GM12801 (cell line): ENCODE data around the gene PPAN.

Experiments used
- TF ChIP-seq, protein P1 (sequence below): IDR thresholded peaks from one replicate; pipeline ENCODE4 v1.5.1; 2011; ENCODE audit warnings: control low read depth; ENCODE audit not compliant: insufficient read length; ENCODE audit errors: extremely low read depth

PPAN gene

DNA sequence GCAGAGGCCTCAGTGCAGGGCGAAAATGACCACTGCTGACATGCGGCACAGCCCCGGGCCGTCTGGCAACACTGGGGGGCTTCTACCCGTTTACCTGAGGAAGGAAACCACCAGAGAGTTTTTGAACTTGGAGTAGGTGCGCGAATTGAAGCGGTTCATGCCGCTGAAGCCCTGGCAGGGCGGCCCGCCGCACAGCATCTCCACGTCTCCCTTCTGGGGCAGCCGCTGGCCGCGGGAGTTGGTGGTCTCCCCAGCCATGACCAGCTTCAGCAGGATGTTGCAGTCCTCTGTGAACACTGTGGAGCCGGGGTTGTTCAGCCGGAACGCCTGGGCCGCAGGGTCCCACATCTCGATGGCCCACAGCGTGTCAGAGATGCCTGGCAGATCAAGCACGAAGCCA is 33.8 kb downstream of the PPAN start:
- TF ChIP-seq, protein P1, sequence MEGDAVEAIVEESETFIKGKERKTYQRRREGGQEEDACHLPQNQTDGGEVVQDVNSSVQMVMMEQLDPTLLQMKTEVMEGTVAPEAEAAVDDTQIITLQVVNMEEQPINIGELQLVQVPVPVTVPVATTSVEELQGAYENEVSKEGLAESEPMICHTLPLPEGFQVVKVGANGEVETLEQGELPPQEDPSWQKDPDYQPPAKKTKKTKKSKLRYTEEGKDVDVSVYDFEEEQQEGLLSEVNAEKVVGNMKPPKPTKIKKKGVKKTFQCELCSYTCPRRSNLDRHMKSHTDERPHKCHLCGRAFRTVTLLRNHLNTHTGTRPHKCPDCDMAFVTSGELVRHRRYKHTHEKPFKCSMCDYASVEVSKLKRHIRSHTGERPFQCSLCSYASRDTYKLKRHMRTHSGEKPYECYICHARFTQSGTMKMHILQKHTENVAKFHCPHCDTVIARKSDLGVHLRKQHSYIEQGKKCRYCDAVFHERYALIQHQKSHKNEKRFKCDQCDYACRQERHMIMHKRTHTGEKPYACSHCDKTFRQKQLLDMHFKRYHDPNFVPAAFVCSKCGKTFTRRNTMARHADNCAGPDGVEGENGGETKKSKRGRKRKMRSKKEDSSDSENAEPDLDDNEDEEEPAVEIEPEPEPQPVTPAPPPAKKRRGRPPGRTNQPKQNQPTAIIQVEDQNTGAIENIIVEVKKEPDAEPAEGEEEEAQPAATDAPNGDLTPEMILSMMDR, result no peak

GRCh38 chr19:10141479-10141878 is 35.3 kb downstream of the PPAN start:
- TF ChIP-seq, protein P1, result no peak

- TF ChIP-seq, protein P1, result no peak
Observed at GRCh38 chr19:10141973-10142372, 35.8 kb downstream of the PPAN start.

GRCh38 chr19:10142701-10143375 is 36.7 kb downstream of the PPAN start:
- TF ChIP-seq, protein P1, result no peak

- TF ChIP-seq, protein P1, result no peak
Observed at GRCh38 chr19:10143681-10144080, 37.5 kb downstream of the PPAN start.

- TF ChIP-seq, protein P1, result no peak
Observed at GRCh38 chr19:10144361-10144760, 38.2 kb downstream of the PPAN start.

DNA sequence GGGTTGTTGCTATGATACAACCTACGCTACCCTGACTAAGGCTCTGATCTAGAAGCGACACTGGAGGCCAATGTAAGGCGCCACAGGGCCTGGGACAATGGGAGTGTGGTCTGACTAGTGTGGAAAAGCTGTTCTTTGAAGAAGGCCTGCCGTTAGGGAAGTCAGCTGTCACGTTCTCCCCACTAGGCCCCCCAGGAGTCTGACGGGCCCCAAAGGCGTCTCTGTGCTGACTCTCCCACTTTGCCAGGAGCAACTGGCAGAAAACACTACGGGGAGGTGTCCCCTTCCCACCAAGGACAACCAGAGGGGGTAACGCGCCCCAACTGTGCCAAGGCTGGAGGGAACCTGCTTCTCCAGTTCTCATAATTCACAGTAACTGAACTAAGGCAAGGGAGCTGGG is 38.9 kb downstream of the PPAN start:
- TF ChIP-seq, protein P1, result no peak
